Gastroesophageal sphincter (tissue), 4 donors: Measurements from ENCODE around the gene KLHL18. TPM values are rescaled to one million over a fixed set of nuclear protein-coding genes. Genes with fewer than 3 reads are reported as not detected.
"Not testable (repeated sequence)": the region's sequence is repeated elsewhere in the genome, so short reads cannot be mapped to it uniquely, and the experiment has no call there.

Source experiments
- ATAC-seq: fragments of 150-250 bp; one replicate; pipeline ENCODE4 v1.9.1; 2016; ENCODE audit warnings: mild to moderate bottlenecking, moderate library complexity
- H3K27ac ChIP-seq, 4 donors: fragments of 200-600 bp; sonication (generic) in 3 of 4; 1 replicate in 3 of 4; 2 replicates in 1 of 4; pipeline ENCODE4 v1.5.1; 2016 to 2019
- H3K27me3 ChIP-seq: fragments of 200-600 bp; sonication (generic); one replicate; pipeline ENCODE4 v1.5.1; 2019
- H3K36me3 ChIP-seq, 2 donors: fragments of 200-600 bp; sonication (generic); one replicate each; pipeline ENCODE4 v1.5.1; 2019; ENCODE audit warnings: control low read depth in 1 of 2
- H3K4me1 ChIP-seq, 3 donors: fragments of 200-600 bp; sonication (generic); 1 replicate in 2 of 3; 2 replicates in 1 of 3; pipeline ENCODE4 v1.5.1; 2016 to 2019; ENCODE audit warnings: control low read depth in 2 of 3
- H3K4me3 ChIP-seq, 2 donors: fragments of 200-600 bp; sonication (generic); one replicate each; pipeline ENCODE4 v1.5.1; 2019; ENCODE audit warnings: mild to moderate bottlenecking in 1 of 2, moderate library complexity in 1 of 2
- H3K9me3 ChIP-seq, 3 donors: fragments of 200-600 bp; sonication (generic); one replicate each; pipeline ENCODE4 v1.5.1; 2017 to 2019; ENCODE audit warnings: control low read depth in 2 of 3
- EP300 ChIP-seq: sonication (generic); formaldehyde crosslinking; IDR thresholded peaks from one replicate; pipeline ENCODE4 v1.6.1; 2017; ENCODE audit warnings: antibody characterized with exemption, mild to moderate bottlenecking
- POLR2A ChIP-seq, 2 donors: fragments of 450-650 bp; IDR thresholded peaks; one replicate each; pipeline ENCODE4 v1.6.1; 2017; ENCODE audit warnings: antibody characterized with exemption in 2 of 2, mild to moderate bottlenecking in 2 of 2, moderate library complexity in 1 of 2
- POLR2AphosphoS5 ChIP-seq: sonication (generic); formaldehyde crosslinking; IDR thresholded peaks from one replicate; pipeline ENCODE4 v1.6.1; 2017; ENCODE audit warnings: antibody characterized with exemption
- WGBS, 2 donors: methylation state at CpG; one replicate each; pipeline ENCODE4 v1.1.5; 2018; ENCODE audit warnings: low coverage in 1 of 2; 5-methylcytosine and 5-hydroxymethylcytosine counted together
- total RNA-seq, 4 donors: library from RNA; depleted of rRNA; stranded (reverse); fragments of >200 nt; gene quantifications; one replicate each; pipeline ENCODE4 v1.1.0, GENCODE V29; 2016
- TF ChIP-seq, protein P1 (sequence below), 4 experiments: fragments of 200-600 bp in 2 of 4; fragments of 450-650 bp in 2 of 4; sonication (generic) in 1 of 4; IDR thresholded peaks; one replicate each; pipeline ENCODE4 v1.5.1; 2017 to 2019; ENCODE audit warnings: antibody characterized with exemption in 4 of 4, mild to moderate bottlenecking in 2 of 4, moderate library complexity in 2 of 4

Gene KLHL18
- total RNA-seq, 4 donors from 2014 or later = 11.6 to 23.3 (median 15.6) TPM

DNA sequence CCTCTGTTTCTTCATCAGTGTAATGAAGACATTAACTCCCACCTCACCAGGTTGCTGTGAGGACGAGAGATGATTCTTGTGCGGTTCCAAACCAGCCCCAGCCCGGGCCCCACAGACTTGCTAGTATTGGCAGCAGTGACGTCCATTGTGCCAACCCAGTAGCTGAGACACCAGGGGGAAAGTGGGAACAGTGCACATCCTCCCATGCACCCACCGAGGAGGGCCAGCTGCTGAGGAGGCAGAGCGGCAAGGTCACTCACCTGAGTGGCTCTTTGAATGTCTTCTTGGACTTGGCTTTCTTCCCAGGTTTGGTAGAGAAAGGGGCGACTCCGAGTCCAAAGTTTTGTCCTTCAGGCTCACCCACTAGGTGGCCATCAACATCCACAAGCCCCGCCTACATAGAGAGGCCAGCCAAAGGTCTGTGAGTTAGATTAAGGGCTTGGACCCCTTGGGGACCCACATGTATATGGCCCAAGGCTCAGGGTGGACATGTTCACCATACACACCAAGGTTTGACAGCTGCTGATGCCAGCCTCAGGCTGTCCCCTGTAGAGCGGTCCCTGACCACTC lies 38.1 kb upstream of the KLHL18 start:
- H3K4me3 ChIP-seq = no peak overlapping the region
- H3K4me1 ChIP-seq = no peaks in the 10 kb centered on the region
- no peak for ATAC-seq
- 70 to 86% methylated on average over 1 to 2 of the region's 10 CpGs for WGBS, 2 donors
- no peak overlapping the region for H3K27ac ChIP-seq
- no peaks in the 10 kb centered on the region for H3K9me3 ChIP-seq
- TF ChIP-seq EP300 = no peak
- no peak for TF ChIP-seq POLR2A (IDR thresholded peaks at IDR 0.05)
- TF ChIP-seq POLR2AphosphoS5 = no peak
- TF ChIP-seq, protein P1, sequence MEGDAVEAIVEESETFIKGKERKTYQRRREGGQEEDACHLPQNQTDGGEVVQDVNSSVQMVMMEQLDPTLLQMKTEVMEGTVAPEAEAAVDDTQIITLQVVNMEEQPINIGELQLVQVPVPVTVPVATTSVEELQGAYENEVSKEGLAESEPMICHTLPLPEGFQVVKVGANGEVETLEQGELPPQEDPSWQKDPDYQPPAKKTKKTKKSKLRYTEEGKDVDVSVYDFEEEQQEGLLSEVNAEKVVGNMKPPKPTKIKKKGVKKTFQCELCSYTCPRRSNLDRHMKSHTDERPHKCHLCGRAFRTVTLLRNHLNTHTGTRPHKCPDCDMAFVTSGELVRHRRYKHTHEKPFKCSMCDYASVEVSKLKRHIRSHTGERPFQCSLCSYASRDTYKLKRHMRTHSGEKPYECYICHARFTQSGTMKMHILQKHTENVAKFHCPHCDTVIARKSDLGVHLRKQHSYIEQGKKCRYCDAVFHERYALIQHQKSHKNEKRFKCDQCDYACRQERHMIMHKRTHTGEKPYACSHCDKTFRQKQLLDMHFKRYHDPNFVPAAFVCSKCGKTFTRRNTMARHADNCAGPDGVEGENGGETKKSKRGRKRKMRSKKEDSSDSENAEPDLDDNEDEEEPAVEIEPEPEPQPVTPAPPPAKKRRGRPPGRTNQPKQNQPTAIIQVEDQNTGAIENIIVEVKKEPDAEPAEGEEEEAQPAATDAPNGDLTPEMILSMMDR (IDR thresholded peaks at IDR 0.05) = no peak
- no peaks in the 10 kb centered on the region for H3K36me3 ChIP-seq
- H3K27me3 ChIP-seq = no peaks in the 10 kb centered on the region

DNA sequence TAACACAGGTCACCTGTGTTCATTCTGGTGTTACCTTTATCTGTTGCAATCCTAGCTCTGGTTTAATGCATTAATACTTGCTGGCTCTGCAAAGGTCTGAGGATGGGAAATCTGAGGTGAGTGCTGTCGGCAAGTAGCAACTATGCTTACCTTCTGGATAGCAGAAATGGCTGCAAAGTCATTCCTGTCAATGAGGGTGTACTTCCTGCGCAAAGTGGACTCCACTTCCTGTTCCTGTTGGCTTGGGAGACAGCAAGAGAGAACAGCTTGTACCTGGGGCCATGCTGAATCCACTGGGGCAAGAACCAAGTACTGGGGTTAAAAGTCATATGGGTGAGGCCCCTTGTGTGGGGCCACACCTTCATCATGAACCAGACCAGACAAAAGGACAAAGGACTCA lies 37.5 kb upstream of the KLHL18 start:
- H3K4me3 ChIP-seq = no peak overlapping the region
- no peaks in the 10 kb centered on the region for H3K27me3 ChIP-seq
- H3K9me3 ChIP-seq = no peaks in the 10 kb centered on the region
- H3K36me3 ChIP-seq = no peaks in the 10 kb centered on the region
- no peak for TF ChIP-seq EP300
- H3K4me1 ChIP-seq = no peaks in the 10 kb centered on the region
- H3K27ac ChIP-seq = no peak overlapping the region
- no peak for ATAC-seq
- 60 to 80% methylated on average over 1 of the region's 2 CpGs for WGBS, 2 donors

DNA sequence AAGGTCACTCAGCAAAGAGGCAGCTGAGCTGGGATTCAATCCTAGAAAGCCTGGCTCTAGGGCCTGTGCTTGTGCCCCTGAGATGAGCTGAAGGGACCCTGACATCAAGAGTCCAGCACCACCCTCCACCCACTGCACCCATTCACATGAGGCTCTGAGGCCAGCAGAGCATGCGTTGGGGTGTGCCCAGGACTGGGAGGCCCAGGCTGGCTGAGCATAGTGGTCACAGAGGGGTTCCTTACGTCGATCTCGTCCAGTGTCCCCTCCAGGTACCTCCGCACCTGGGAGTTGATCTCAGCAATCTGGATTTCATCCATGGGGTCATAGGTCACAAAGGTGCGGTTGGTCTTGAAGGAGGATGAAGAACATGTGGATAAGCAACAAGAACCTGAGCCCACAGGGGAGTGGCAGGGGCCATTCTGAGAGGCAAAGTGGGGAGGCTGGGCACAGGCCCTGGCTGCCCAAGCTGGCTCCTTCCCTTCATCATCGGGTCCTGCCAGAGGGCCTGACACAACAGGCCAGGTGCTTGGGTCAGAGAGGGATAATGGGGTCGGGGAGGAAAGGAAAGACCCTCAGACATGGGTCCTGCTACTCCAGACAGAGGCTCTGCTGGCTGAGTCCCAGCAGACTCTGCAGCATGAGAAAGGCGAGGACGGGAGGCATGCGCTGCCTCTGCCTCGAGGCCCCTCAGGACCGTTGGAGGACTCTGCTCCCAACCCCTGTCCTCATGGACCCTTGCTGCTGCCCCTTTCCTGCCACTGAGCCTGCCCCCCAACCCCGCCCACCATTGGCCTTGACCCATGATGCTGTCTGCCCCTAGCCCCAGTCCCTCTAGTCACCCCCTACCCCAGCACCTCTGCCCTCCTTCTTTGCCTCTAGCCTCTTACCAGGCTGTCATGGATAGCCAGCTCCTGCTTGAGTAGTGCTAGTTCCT lies 35.3 kb upstream of the KLHL18 start:
- ATAC-seq = no peak
- Histone ChIP-seq H3K27ac (no peak overlapping the region), H3K4me3 (no peak overlapping the region), H3K36me3 (no peaks in the 10 kb centered on the region), H3K9me3 (no peaks in the 10 kb centered on the region), H3K4me1 (no peaks in the 10 kb centered on the region), H3K27me3 (no peaks in the 10 kb centered on the region)
- WGBS, 2 donors = 86 to 87% methylated on average over 5 to 7 of the region's 14 CpGs
- no peak for TF ChIP-seq POLR2AphosphoS5
- TF ChIP-seq, protein P1 (IDR thresholded peaks at IDR 0.05) = no peak

DNA sequence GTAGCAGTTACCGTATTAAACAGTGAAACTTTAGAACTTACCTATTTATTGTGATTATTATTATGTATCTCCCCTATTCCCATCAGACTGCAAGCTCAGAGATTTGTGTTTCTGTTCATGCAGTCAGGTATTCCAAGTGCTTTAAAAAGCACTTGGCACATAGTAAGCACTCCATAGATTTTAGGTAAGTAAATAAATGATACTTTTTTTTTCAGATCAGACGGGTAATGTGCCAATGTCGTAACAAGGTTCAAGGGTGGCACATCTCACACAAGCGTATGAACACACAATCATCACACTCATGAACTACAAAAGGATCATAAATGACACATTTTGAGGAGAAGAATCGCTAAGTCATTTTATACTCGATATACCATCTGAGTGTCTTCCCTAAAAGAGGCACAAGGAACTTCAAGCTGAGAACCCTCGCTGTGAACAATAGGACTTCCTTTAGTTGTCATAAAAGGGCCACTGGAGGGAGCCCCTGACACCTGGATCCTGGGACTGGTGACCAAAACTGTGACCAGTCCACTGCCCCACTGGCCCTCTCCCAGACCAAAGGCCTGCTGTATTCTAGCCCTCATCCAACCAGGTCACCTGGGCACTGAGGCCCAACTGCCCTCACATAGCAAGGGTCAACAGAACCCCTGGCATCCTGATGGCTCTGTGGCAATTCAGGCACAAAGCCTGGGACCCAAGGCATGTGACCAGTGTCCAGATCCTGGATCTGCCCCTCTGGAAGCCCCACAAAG lies 32.3 kb upstream of the KLHL18 start:
- ATAC-seq = no peak
- no peaks in the 10 kb centered on the region for H3K36me3 ChIP-seq
- H3K9me3 ChIP-seq = no peaks in the 10 kb centered on the region
- no peaks in the 10 kb centered on the region for H3K27me3 ChIP-seq
- no peaks in the 10 kb centered on the region for H3K4me1 ChIP-seq
- H3K4me3 ChIP-seq = no peak overlapping the region
- H3K27ac ChIP-seq = no peak overlapping the region
- WGBS, 2 donors = 86 to 87% methylated on average over 6 to 7 of the region's 7 CpGs
- TF ChIP-seq EP300 (no peak), POLR2A (IDR thresholded peaks at IDR 0.05) (no peak)
- TF ChIP-seq, protein P1 (IDR thresholded peaks at IDR 0.05) = peak in 3 of 4 experiments; percentile 7 to 46 (median 21)

DNA sequence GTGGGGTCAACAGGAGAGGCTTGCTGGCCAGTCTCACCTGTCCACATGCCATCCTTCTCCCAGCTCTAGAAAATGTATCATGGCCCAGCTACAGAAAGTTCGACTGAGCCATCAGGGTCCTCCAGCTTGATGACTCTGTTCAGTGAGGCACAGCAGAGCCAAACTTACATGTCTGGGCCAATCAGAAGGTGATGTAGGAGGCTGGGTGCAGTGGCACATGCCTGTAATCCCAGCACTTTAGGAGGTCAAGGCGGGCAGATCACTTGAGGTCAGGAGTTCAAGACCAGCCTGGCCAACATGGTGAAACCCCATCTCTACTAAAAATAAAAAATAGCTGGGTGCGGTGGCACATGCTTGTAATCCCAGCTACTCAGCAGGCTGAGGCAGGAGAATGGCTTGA lies 31.7 kb upstream of the KLHL18 start:
- H3K9me3 ChIP-seq, H3K36me3 ChIP-seq, H3K27ac ChIP-seq, H3K4me3 ChIP-seq, ATAC-seq, H3K4me1 ChIP-seq, H3K27me3 ChIP-seq: not testable (repeated sequence)
- 68% methylated on average over 3 of the region's 3 CpGs; no CpG with 5 or more reads in 1 of the 2 donors for WGBS, 2 donors
